Measurements from ENCODE around the gene NACAD.

Gene NACAD, protein sequence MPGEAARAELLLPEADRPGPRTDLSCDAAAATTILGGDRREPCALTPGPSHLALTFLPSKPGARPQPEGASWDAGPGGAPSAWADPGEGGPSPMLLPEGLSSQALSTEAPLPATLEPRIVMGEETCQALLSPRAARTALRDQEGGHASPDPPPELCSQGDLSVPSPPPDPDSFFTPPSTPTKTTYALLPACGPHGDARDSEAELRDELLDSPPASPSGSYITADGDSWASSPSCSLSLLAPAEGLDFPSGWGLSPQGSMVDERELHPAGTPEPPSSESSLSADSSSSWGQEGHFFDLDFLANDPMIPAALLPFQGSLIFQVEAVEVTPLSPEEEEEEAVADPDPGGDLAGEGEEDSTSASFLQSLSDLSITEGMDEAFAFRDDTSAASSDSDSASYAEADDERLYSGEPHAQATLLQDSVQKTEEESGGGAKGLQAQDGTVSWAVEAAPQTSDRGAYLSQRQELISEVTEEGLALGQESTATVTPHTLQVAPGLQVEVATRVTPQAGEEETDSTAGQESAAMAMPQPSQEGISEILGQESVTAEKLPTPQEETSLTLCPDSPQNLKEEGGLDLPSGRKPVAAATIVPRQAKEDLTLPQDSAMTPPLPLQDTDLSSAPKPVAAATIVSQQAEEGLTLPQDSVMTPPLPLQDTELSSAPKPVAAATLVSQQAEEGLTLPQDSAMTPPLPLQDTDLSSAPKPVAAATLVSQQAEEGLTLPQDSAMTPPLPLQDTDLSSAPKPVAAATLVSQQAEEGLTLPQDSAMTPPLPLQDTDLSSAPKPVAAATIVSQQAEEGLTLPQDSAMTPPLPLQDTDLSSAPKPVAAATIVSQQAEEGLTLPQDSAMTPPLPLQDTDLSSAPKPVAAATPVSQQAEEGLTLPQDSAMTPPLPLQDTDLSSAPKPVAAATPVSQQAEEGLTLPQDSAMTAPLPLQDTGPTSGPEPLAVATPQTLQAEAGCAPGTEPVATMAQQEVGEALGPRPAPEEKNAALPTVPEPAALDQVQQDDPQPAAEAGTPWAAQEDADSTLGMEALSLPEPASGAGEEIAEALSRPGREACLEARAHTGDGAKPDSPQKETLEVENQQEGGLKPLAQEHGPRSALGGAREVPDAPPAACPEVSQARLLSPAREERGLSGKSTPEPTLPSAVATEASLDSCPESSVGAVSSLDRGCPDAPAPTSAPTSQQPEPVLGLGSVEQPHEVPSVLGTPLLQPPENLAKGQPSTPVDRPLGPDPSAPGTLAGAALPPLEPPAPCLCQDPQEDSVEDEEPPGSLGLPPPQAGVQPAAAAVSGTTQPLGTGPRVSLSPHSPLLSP (N-terminal part only)
- total RNA-seq = 0 to 0.49 (median 0.05) reads per million in 18 experiments

DNA sequence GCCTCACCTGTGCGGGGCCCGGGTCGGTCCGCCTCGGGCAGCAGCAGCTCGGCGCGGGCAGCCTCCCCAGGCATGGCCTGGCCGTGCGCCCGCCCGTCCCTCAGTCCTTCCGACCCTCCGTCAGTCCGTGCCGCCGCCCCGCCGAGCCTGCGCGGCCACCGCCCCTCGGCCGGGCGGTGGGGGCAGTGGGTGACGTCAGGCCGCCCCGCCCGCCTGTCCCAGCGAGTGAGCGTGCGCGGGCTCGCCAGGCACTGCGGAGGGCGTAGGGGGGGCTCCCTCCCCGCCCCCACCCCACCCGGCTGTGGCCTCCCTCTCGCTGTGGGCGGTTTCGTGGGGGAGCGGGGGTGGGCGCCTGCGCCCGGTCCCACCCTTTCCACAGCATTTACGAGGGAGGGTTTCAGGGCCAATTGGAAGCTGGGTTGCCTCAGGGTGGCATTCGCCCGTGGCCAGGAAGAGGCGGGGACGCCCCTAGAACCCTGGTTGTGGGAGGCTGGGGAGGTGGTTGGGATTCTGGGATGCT lies at the start of gene NACAD:
NACAD (minus strand) TSS at position 149 of the 520 bp plus-strand sequence; CDS start at position 74, 75 bp downstream.
- DNase-seq = no peak

DNA sequence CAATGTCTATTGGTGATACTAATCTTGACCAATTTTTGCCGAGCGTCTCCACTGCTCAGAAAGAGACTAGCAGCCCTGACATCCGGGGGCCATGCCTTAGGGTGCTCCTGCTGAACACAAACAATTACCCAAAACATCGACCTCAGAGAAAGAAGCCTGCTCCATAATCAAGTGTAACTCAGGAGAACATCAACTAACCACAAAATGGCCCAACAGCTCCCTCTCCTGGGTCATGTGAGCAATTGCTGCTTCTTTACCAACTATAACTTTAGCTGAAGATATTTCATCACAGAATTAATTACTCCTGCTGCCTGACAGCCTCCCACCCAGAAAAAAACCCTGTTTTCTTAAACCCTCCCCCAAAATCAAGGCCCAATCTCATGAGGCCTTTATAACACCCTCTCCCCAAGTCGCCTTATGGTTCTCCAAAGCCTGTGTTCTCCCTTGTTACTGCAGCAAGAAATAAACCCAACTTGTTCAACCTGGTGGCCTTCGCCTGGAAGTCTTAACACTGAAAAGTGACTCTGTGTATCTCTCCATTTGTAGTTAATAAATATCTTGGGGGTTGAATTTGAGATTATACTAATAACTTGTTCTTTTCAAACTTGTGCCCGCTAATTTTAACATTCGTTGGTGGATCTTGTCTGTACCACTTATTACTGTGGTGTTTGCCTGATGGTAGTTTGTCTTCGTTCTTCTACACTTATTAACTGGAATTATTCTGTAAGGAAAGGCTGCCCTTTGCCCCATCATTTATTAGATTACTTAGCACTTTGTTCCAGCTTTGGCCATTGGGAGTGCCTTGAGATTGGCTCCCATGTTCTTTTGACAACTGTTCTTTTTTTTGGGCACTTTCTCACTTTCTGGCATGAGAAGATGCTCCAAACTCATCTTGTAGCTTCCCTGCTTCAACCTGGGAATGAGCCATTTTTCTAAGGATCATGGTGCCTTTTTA lies 47.6 kb upstream of the NACAD start:
- peak; percentile 82 to 83 for DNase-seq

DNA sequence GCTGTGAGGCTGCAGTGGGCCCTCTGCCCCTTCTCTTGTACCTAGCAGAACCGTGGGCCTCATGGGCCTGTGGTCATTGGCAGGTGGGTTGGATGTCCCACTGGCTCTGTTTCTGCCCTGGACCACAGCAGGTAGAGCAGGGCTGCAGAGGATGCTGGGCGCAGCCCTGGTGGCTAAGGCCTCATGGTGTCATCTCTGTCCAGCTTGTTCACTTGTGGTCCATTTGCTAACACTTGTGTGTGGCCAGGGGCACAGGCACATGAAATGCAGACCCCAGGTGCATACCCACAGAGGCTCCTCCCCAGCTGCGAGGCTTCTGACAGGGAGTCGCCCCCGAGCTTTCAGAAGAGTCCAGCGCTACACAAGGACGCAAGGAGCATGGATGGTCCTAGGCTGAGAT lies 45.1 kb upstream of the NACAD start:
- DNase-seq = no peak

DNA sequence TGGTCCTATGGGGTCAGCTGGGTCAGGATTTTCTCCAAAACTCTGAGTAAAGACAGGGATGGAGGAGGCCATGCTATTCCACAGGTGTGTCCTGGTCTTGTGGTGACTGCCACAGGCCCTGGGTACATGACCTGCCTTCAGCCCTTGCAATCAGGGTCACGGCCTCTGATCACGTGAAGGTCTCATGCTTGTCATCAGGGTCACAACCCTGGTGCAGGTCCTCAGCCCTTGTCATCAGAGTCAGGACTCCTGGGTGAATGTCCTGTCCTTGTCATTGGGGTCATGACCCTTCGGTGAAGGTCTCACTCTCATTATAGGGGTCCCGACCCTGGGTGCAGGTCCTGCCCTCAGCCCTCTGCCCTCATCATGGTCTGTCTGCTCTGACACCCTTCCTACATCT lies 44.6 kb upstream of the NACAD start:
- DNase-seq = no peak

DNA sequence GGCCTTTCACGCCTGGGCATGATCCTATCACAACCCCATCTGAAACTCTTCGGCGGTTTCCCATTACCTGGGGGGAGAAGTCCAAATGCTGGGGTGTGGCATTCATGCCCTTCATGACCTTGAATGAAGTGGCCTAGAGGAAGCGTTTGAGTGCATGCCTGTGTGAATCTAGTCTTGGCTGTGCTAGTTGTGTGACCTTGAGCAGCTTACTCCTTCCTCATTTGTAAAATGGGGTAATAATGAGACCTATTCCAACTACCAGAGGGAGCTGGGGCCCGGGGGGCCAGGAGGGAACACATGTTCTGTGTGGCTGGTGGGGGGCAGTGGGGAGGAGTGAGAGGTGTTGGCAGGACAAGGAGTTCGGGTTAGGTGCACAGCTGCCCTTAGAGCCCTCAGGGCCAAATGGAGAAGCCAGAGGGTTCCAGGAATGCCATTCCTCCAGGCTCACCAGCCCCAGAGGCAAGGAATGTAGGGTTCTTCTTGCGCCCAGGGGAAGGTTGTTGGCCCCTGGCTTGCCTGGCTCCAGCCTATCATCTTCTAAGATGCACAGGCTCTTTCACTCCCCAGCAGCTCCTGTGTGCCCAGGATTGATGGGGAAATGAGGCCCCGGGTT lies 44.0 kb upstream of the NACAD start:
- DNase-seq = peak; percentile 11 to 18

DNA sequence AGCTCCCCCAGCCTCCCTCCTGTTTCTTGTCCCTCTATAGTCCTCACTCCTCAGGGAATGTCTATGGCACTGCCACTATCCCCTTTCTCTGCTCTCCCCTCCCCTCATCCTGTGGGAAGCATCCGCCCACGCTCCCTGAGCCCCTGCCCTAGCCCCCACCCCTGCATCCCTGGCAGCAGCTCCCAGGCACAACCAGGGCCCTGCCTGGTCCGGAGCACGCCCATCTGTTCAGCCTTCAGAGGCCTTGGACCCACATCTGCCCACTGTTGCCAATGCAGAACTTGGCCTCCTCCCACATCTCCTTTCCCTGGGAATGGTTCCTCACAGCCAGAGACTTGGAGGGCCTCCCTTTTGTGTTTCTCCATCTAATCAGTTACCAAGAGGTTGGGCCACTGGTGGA lies 43.1 kb upstream of the NACAD start:
- DNase-seq = peak; percentile 6 to 45

DNA sequence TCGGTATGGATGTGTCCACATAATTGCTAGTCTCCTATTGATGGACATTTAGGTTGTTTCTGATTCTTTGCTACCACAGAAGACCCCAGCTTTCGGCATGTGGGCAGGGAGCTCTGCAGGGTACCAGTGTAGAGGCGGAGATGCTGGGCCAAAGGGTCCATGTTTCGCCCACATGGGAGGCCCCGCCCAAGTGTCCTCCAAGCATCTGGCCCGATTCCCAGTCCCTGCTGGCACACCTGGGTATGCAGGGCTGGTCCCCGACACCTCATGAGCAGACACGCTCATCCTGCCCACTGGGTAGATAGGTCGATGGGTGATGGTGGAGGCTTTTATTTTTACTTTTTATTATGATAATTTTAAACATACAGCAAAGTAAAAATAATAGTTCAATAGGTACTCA lies 42.1 kb upstream of the NACAD start:
- DNase-seq = no peak

DNA sequence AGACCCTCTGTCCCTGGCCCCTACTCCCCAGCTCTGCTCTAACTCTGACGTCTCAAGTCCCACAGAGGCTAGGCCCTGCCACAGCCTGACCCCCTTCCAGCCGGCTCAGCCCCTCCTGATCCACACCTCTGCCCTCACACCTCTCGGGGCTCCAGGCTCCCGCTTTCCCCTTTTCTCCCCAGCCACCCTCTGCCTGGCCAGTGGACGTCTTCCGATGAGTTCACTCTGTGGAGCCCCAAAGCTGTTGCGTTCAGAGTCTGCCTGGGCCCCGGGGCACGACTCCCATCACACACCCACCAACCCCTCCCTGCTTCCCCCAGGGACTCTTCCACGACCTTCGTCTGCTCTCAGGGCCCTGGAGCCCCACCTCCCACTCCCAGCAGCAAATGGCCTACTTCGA lies 41.1 kb upstream of the NACAD start:
- no peak for DNase-seq

DNA sequence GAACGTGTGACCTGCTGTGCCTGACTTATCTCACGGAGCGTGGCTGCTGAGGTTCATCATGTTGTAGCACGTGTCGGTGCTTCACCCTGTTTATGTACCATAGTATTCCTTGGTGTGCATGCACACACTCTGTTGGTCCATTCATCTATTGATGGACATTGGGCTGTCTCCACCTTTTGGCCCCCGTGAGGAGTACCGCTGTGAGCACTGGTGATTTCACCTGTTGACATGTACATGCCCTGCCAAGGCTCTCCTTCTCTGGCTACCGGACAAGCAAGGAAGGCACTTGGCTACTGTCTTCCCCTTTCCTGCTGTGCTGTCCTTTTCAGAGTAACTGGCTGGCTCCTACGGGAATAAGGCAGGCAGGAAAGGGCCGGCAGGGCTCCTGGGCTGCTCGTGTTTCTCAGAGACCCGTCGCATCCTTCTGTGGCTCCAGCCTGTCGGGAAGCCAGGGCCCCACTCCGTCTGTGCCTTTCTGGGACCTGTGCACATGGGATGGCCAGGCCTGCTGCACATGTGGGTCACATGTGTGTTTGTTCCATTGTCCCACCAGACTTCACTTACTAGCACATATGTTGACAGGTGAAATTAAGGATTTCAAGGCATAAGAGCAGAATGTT lies 40.5 kb upstream of the NACAD start:
- DNase-seq = no peak

DNA sequence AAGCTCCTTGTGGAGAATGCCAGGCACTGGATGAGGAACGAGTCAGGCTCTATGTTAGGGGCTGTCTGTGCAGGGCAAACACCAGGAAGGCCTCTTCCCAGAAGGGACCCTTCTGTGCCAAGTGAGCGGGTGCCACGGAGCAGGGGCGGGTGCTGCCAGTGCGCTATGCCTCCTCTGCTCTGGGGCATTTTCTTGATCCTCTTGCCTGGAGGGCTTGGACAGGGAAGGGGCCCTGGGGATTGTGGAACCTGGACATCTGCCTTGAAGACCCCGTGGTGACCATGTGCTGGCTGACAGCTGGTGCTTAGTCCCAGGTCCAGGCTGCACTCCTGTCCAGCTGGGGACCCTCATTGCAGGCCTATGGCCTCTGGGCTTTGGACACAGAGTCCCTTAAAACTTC lies 38.2 kb upstream of the NACAD start:
- DNase-seq = no peak

DNA sequence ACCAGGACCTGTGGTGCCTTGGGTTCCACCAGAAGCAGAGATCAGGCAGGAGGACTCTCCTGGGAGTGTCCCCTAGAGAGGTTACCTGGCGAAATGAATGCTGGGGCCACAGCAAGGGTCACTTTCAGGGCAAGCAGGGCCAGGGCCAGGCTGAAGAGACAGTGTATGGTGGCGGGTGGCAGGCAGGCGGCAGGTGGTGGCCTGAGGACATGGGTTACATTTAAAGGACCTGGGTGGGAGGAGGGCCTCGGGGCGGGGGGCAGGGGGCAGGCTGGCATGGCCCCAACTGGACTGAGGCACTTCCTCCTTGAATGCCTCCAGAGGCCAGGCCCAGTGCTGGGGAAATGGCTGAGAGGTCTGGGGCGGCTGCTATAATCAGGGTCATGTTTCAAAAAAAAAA lies 37.4 kb upstream of the NACAD start:
- DNase-seq = no peak

DNA sequence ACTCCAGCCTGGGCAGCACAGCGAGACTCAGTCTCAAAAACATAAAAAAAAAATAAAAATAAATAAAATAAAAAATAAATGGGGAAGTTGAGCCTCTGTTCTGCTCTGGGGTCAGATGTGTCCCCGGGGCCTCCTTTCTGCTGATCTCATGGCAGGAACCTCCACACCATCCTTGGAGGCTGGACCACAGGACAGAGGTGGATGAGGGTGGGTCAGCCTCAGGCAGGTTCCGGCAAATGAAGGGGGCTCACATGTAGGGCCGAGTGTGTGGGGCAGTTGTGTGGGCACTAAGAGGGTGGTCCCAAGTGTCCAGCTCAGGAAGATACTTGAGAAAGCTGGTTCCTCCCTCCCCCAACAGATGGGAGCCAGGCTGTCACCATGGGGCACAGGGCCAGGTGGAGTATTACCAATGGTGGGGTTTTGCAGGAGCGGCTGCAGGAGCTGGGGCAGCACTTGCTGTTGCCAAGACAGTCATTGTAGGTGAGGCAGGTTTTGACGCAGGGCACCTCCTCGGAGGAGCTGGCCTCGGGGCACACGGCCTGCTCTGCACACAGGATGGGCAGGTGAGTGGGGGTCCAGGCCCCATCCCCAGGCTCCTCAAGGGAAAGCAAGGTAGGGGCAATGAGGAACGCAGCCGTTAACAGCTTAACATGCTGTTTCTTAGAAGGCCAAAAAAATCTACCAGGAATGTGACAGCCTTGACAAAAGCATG lies 36.6 kb upstream of the NACAD start:
- no peak for DNase-seq

DNA sequence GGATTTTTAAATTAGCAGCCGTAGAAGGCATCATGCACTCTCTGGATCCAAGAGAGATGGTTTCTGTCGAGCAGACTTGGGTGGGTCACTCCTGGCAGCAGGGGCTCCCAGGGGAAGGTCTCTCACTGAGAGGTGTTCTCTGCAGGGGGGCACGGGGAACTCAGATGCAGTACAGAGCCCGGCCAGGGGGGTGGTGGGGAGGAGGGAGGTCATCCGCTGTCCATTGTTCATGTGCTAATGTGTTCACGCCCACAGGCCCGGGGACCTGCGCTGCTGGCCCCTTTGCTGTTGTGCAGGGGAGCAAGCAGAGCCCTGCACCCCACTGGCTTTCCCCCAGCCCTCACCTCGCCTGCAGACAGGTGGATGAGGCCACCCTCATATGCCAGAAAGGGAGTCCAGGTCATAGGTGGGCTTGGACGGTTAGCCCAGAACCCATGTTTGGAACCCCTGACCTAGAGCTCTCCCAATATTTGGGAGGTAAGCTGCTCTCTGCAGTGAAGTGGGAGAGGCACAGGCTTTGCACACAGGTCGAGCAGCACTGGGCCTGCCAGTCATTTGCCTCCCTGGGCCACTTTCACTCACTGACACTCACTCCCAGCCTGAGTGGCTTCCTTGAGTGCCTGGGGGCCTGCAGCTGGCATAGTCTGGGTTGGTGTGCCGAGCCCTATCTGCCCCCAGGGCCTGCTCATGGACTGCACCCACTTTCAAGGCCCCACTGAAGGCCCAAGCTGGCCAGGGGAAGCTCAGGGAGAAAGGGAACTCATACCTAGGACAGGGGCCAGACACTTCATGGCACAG lies 35.3 kb upstream of the NACAD start:
- DNase-seq = no peak

DNA sequence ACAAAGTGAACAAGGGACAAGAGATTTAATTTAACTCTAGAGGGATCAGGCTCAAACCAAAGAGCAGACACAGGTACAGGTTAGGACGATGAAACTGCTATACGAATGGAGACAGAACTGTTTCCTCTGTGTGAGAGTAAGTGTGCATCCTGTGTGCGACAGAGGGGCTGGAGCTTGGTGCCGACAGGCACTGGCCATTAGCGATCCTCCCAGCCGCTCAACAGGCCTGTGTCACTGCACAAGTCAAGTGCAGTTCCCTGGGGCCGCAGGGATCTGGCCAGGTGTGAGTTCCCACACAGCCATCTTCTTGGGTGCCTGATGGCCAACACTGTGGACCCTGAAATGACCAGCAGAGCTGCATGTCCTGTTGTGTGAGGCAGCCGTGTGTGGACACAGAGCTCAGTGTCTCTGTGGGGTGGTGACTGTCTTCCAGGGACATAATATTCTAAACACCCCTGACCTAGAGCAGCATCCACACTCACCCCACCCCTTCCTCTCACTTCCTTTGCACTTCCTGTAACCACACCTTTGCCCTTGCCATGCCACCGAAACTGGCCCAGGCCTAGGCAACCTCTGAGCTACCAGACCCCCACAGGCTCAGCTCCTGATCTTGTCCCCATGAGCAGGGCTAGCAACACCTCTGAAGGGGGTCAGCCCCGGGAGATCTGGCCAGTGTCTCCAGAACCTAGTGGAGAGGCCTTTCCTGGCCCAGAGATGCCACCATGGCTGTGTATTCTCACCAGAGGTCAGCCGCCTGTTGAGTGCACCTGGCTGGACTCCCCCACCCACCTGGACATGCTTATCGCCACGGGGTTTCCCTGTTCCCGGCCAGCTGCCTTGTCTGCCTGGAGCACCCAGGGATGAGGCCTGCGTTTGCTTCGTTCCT lies 34.4 kb upstream of the NACAD start:
- no peak for DNase-seq

DNA sequence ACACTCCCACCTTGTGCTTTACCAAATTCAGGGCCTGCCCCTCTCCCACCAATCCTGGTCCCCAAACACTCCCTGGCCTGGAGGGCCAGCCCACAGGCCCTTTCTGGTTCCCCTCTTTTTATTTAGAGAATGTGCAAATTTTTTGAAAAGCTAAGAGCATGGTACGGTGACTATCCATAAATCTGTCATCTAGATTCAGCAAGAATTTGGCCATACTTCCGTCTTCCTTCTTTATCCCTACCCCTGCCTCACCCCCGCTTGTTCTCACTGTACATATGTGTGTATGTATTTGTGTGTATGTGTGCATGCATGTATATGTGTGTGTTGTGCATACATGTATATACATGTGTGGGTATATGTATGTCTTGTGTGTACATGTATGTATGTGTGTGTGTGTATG lies 30.8 kb upstream of the NACAD start:
- no peak for DNase-seq

DNA sequence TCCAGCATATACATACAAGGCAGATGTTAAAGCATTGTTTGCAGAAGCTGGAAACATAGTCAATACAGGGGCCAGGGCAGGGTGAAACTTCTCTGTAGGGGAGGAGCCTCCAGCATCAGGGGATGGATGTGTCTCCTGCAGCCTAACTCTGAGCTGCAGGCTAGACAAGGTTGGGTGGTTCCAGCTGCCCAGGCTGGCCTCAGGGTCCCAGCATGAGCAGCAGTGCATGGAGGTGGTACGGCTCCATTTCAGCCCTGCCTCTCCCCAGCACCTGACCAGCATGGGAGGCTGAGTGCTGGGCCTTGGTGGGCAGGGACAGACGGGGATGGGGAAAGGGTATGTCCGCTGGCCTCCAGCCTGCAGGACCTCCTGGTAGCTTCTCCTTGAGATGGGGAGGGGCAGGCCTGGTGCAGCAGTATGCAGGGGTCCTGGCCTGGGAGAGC lies 30.1 kb upstream of the NACAD start:
- DNase-seq = no peak

DNA sequence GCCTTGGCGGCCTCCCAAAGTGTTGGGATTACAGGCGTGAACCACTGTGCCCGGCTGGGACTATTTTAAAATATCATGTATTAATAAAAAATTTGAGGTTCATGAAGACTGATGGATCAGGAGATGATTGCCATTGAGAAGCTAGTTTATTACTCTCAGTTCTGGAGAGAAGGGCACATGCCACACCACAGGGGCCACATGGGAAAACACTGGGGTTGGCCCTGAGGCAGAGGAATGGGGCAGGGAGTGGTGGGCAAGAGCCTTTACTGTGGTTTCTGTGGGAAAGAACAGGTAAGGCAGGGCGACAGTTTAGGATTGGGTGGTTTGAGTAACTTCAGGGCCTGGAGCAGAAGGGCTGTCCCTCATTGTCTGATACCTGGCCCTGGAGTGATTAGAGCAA lies 29.5 kb upstream of the NACAD start:
- DNase-seq = no peak

DNA sequence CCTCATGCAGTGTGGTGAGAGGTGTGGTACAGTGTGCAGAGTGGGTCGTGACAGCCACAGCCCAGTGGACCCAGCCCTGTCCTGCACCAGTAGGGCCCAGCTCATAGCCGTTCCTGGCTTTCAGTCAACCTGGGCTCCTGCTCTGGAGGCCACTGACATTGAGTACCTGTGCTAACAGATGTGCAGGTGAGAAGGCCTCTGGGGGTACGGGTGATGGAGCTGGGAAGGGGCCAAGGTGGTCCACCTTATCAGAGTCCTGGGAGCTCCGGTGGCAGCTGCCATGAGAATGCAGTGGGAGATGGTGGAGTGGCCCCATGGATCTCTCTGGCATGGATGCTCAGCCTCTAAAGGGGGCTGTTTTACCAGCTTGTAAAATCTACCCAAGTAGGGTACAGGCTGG lies 28.8 kb upstream of the NACAD start:
- DNase-seq = no peak

Data from inflammatory macrophage (primary cell).